ENCODE results near the gene TASOR. TPM values are rescaled to one million over a fixed set of nuclear protein-coding genes. Genes with fewer than 3 reads are reported as not detected.

TASOR gene
- total and polyA plus RNA-seq, 2 of the 8 experiments (the other 6 are each of a cell fraction or from before 2014, with no cell fraction given) = 12.2 to 45.5 TPM

DNA sequence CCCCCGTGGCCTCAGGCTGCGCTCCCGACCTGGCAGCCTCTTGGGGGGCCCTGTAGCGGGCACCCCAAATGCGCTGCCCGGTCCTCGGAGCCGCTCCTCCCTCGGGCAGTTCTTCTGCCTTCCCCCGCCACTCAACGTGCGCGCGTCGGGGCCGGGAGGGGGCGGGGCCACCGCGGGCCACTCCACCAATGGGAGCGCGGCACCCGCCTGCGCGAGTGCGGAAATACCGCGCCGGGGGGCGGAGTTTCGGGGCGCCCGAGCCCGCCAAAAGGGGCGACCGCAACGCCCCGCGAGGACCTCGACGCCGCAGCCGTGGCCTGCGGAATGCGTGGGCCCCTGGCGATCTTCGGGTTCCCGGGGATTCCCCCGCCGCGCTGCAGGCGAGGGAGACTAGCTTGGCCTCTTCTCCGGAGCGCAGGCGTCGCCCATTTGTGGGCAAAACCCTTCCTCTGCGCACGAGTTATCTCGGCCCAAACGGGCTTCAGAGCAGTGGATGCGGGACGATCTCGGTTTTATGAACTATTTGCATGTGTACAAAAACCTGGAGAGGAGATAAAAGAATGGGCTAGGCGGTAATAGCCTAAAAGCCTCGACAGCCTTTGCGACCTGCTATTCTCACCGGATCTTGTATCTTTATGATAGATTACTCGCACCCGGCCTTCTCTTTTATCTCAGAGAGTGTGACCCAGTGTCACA is at the start of gene TASOR (continued):
- TF ChIP-seq FOSL1 (IDR thresholded peaks at IDR 0.05; ENCODE audit: insufficient read depth, low read depth, low read length) (no peak), ZNF274 (IDR thresholded peaks at IDR 0.05; ENCODE audit: borderline replicate concordance, extremely low read depth, low read length) (no peak), RBBP5 (IDR thresholded peaks at IDR 0.05; ENCODE audit: borderline replicate concordance, low read depth, low read length) (no peak), POLR2A (IDR thresholded peaks at IDR 0.05; ENCODE audit: control extremely low read depth in 1 of 2, low read depth in 2 of 2, low read length in 2 of 2) (peak in 1 of 2 experiments; percentile 40; a peak in 1 of 3 replicates), HDAC2 (IDR thresholded peaks at IDR 0.05; ENCODE audit: borderline replicate concordance in 1 of 2, low read depth in 2 of 2, low read length in 2 of 2) (peak in 1 of 2 experiments; percentile 99; a peak in 2 of 4 replicates), RNF2 (IDR thresholded peaks at IDR 0.05; ENCODE audit: borderline replicate concordance, low read depth, low read length, missing control alignments, poor library complexity, severe bottlenecking) (peak; percentile 86), BRCA1 (IDR thresholded peaks at IDR 0.05; ENCODE audit: low read depth, low read length) (no peak), JUND (IDR thresholded peaks at IDR 0.05; ENCODE audit: low read length) (no peak), CBX5 (IDR thresholded peaks at IDR 0.05; ENCODE audit: low read depth, low read length) (no peak), CREB1 (IDR thresholded peaks at IDR 0.05) (no peak), TCF12 (IDR thresholded peaks at IDR 0.05; ENCODE audit: low read depth, low read length) (no peak), CBX8 (IDR thresholded peaks at IDR 0.05; ENCODE audit: borderline replicate concordance, low read depth, low read length) (no peak), SIX5 (IDR thresholded peaks at IDR 0.05; ENCODE audit: low read depth, low read length) (no peak), EP300 (IDR thresholded peaks at IDR 0.05; ENCODE audit: borderline replicate concordance in 1 of 2, low read depth in 2 of 2, low read length in 2 of 2) (no peak), BACH1 (IDR thresholded peaks at IDR 0.05; ENCODE audit: low read length) (no peak), CHD1 (IDR thresholded peaks at IDR 0.05; ENCODE audit: low read depth, low read length) (no peak), SP1 (IDR thresholded peaks at IDR 0.05; ENCODE audit: low read depth, low read length) (0 out of 2 replicates have a peak, but pooled peaks have one; percentile 8), SAP30 (IDR thresholded peaks at IDR 0.05; ENCODE audit: insufficient read depth, insufficient replicate concordance, low read length) (no peak), CHD2 (IDR thresholded peaks at IDR 0.05; ENCODE audit: low read length) (0 out of 2 replicates have a peak, but pooled peaks have one; percentile 27)
- TF ChIP-seq, protein P1, sequence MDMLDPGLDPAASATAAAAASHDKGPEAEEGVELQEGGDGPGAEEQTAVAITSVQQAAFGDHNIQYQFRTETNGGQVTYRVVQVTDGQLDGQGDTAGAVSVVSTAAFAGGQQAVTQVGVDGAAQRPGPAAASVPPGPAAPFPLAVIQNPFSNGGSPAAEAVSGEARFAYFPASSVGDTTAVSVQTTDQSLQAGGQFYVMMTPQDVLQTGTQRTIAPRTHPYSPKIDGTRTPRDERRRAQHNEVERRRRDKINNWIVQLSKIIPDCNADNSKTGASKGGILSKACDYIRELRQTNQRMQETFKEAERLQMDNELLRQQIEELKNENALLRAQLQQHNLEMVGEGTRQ (IDR thresholded peaks at IDR 0.05; ENCODE audit: low read length) = no peak
- TF ChIP-seq, protein P2, sequence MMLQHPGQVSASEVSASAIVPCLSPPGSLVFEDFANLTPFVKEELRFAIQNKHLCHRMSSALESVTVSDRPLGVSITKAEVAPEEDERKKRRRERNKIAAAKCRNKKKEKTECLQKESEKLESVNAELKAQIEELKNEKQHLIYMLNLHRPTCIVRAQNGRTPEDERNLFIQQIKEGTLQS (IDR thresholded peaks at IDR 0.05; ENCODE audit: insufficient read depth, low read depth, low read length) = no peak

Data from H1 (cell line).